ENCODE data around the gene SMG7. TPM values are rescaled to one million over a fixed set of nuclear protein-coding genes. Genes with fewer than 3 reads are reported as not detected.

Gene SMG7
- total RNA-seq, 1 donor from 2014 or later = 10.5 TPM

DNA sequence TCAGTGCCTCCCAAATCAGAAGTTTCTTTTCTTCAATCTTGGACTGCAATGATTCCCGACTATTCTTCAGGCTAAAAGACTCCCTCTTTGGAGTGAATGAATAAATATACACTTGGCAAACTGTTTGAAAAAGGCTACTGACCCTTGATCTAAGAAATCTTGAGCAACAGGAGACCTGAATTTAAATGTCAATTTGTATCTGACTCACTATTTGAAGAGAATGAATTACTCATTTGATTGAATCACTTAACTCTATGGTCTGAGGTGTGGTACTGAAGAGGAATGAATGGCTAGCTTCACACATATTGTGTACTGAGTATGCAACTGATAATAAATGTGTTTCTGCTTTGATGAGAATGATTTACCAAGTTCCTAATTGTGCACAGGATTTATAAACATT lies 4.6 kb upstream of the SMG7 start:
- no peak for DNase-seq (ENCODE audit: low read depth in 2 of 2)

DNA sequence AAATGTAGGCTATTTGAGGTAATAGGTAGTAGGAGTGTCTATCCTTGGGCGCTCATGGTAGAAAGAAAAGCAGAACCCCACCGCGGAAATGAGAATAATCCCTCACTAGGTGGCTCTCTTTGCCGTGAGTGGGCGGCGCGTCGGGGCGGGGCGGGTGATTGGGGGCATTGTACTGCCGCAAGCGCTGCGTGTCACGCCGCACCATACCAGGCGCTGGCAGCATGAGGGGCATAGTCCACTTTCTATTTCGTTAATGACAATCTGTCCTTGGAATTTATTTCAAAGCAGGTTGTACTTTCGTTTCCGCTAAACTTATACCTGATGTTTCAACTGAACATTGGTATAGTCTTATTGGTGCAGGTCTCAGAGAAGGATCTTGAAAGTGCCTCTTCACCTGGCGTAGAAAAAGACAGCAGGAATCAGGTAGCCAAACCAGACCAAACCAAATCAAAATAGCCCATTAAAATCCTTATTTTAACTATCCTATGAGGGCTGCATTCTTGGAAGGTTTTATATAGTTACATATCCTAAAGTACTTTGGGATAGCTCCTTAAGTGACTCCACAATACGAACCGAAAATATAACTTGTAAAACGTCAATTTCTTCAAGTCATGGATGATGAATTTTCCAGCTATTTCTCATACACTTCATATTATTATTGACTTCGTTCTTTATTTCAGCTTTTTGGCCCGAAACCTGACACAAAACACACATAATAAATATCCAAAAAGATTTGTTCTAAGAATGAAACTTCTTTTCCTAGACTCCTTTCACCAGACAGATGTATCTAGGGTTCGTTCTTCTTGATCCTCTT lies 1.9 kb upstream of the SMG7 start:
- peak; percentile 82 to 90 for DNase-seq (ENCODE audit: low read depth in 2 of 2)

GRCh38 chr1:183470961-183471742 lies 1.1 kb upstream of the SMG7 start:
- DNase-seq (ENCODE audit: low read depth in 2 of 2) = peak; percentile 79 to 81

- peak; percentile 97 to 98 for DNase-seq (ENCODE audit: low read depth in 2 of 2)
These were observed 384 bp upstream of the SMG7 start for GRCh38 chr1:183471743-183472487.

GRCh38 chr1:183473217-183473536 lies 878 bp downstream of the SMG7 start:
- peak in 1 of 2 donors; percentile 5 for DNase-seq (ENCODE audit: low read depth in 2 of 2)

DNA sequence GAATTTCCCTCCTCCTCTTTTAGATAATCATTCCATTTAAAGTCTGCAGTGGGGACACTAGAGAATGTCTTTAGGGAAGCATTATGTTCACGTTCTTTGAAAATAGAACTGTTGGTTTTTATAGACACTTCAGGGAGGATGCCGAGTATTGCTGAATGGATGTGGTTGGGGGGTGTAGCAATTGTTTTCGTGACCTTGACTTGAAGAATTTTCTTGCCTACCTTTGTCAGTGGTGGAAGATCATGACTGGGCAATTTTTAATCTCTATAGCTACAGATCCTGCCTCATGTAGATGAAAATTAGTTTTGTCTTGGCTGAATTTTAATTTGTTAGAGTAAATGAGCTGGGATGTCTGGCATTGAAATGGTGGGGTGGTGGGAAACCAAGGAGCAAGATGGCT lies 3.8 kb downstream of the SMG7 start:
- no peak for DNase-seq (ENCODE audit: low read depth in 2 of 2)

DNA sequence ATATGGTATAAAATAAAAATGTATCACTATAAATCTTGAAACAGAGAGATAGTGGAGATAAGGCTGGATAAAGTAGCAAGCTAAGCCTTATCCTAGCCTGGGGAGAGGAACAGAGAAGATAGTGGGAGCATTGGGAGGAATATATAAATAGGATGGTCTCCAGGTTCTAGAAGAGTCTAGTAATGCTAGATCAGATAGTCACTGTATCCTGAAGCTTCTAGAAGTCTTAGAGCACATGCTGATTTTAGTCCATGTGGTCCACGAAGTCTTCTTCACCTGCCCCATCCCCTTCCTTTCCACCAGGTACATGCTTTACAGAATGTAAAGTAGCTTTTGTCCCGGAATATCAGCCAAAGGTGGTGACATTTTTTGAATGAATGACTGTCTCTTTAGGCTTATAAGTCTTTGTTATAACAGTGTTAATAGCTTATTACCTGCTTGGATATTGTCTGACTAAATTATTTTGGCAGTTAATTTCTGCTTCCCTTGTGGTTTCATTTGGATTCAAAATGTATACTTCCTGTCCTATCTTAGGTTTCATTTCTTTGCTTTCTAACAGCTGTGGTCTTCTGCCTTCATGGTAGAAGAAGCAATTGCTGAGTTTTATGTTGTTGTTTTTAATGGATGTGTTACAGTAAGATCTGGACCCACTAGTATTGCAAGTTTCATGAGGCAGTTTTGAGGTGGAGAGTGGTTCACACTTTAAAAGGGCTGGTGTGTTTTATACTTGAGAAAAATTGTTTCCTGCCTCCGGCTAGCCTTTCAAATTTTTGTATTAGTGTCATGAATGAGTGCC lies 5.9 kb downstream of the SMG7 start:
- DNase-seq (ENCODE audit: low read depth in 2 of 2) = no peak

DNA sequence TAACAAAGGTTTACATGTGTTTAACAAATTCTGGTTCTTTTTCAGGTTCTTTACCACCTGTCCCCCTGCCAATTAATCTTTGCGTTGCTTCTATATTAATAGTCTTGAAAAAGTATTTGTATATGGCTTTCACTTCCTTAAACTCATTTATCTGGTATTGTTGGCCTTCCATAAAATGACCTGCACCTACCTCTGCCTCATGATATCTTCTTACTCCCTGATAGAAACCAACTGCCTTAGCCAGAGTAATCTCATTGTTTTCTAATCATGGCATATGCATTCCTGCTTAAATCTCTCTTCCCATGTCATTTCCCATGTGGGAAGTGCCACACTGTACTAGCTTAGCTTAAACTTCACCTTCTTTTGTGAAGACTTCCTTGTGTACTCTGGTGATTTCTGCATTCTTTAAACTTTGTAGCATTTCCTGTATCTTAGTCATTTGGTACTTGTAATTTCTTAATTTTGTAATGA lies 8.7 kb downstream of the SMG7 start:
- peak; percentile 3 to 44 for DNase-seq (ENCODE audit: low read depth in 2 of 2)

DNA sequence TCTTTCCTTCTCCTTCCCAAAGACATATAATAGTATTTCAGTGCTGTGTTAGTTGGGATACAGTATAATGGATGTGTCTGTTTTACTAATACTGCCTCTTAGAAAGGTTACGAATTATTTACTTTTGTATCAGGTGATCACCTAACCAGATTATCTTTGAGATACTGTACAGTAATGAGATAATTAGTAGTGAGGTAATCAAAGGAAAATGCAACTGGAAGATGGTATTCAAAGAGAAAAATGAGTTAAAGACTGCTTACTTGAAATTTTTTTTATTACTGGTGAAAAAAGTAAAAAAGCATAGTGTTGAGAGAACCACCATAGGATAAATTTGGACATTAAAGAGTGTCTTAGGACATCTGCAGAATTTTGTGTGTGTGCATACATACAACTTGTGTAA lies 10.9 kb downstream of the SMG7 start:
- no peak for DNase-seq (ENCODE audit: low read depth in 2 of 2)

DNA sequence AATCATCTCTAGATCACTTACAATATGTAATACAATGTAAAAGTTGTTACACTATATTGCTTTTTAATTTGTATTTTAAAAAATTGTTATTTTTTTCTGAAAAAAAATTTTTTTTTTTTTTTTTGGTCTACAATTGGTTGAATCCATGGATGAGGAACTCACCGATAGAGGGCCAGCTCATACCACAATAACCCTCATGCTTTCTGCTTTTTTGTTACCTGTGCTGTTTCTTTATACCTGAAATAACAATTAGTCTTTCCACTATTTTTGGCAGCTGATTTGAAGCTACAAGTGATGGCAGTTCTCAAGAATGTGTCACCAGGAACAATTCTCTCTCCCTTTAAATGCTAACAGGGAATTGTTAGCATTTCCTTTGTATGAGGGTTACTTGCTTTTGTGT lies 12.0 kb downstream of the SMG7 start:
- no peak for DNase-seq (ENCODE audit: low read depth in 2 of 2)

GRCh38 chr1:183484851-183485250 lies 12.6 kb downstream of the SMG7 start:
- no peak for DNase-seq (ENCODE audit: low read depth in 2 of 2)

- DNase-seq (ENCODE audit: low read depth in 2 of 2) = no peak
These were observed 15.6 kb downstream of the SMG7 start for GRCh38 chr1:183487674-183488442.

GRCh38 chr1:183490932-183491331 lies 18.6 kb downstream of the SMG7 start:
- DNase-seq (ENCODE audit: low read depth in 2 of 2) = peak in 1 of 2 donors; percentile 5

- DNase-seq (ENCODE audit: low read depth in 2 of 2) = no peak
These were observed 21.4 kb downstream of the SMG7 start for GRCh38 chr1:183493540-183494245.

DNA sequence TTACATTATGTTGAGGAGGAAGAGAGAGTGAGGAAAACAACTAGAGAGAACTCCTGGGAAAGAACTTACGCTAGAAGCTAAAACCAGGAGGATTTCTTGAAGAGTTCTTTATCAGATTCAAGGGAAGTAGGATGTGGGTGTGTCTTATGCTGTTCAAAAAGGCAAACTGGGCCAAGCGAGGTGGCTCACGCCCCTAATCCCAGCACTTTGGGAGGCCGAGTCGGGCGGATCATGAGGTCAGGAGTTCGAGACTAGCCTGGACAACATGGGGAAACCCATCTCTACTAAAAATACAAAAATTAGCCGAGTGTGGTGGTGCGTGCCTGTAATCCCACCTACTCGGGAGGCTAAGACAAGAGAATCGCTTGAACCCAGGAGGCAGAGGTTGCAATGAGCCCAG lies 23.1 kb downstream of the SMG7 start:
- DNase-seq (ENCODE audit: low read depth in 2 of 2) = no peak

- DNase-seq (ENCODE audit: low read depth in 2 of 2) = no peak
These were observed 24.9 kb downstream of the SMG7 start for GRCh38 chr1:183497218-183497617.

- no peak for DNase-seq (ENCODE audit: low read depth in 2 of 2)
These were observed 26.2 kb downstream of the SMG7 start for GRCh38 chr1:183498342-183498991.

GRCh38 chr1:183505454-183506089 lies 33.3 kb downstream of the SMG7 start:
- DNase-seq (ENCODE audit: low read depth in 2 of 2) = no peak

GRCh38 chr1:183506561-183506960 lies 34.3 kb downstream of the SMG7 start:
- DNase-seq (ENCODE audit: low read depth in 2 of 2) = no peak

Measured in lung microvascular endothelial cell (primary cell).